GM18867 (cell line): ENCODE data around the gene GUCY2C.

Experiments
- ATAC-seq: cut with Tn5 transposase; IDR thresholded peaks from one replicate; pipeline ENCODE4 v1.9.1; 2021; ENCODE audit warnings: mild to moderate bottlenecking, moderate library complexity; ENCODE audit not compliant: unreplicated experiment

GUCY2C gene

GRCh38 chr12:14629832-14630710 lies 66.3 kb downstream of the GUCY2C start:
- ATAC-seq, result peak; percentile 100

- no peak for ATAC-seq
Observed at GRCh38 chr12:14628771-14629170, 67.6 kb downstream of the GUCY2C start.

- ATAC-seq, result peak; percentile 88
Observed at GRCh38 chr12:14621826-14622225, 74.6 kb downstream of the GUCY2C start.

DNA sequence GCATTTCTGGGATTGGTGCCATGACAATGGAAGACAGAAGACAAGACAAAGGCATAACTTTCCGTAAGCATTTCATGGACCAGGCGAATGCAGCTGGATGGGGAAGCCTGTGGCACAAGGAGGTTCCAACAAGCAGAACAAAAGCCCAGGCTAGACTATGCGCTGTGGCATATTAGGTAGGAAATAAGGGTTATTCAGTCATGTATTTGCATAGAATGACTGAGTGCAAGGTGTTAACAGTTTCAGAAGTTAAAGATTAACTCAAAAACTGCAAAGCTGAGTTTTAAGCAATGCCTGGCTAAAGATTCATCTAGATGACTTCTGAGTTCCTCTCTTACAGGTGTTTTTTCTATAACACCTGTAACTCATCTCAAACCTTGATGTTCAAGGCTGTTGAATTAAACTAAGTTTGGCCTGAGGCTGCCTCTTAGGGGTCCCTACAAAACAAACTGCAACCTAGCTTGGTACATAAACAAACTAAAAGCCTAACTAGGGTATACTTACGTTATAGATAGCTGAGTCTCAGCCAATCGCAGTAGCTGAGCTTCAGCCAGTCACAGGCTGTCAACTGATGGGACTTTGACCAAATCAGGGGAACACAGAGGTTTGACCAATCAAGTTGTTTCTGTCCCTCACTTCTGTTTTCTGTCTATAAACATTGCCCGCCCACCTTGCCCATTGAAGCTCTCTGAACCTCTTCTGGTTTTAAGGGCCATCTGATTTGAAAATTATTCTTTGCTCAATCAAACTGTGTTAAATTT lies 76.5 kb downstream of the GUCY2C start:
- ATAC-seq, result peak; percentile 62

GRCh38 chr12:14618983-14619382 lies 77.4 kb downstream of the GUCY2C start:
- ATAC-seq, result no peak

DNA sequence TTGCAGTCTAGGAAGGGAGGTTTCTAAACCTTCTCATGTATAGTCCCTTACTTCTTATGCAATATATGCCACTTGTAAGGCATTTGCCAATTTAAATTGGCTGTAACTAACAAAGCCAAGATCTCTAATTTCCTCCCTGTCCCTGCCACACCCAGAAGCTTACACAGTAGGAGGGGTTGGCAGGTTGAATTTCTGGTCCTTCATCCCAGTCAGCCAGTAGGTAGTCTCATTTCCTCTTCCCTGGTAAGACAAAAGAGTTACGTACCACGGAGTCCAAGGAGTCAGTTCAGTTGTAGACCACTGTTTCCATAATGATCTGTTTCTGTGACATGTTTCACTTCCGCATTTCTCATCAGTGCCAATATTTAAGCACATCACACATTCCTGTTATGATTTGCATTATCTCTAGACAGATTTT lies 81.7 kb downstream of the GUCY2C start:
- peak; percentile 46 for ATAC-seq

DNA sequence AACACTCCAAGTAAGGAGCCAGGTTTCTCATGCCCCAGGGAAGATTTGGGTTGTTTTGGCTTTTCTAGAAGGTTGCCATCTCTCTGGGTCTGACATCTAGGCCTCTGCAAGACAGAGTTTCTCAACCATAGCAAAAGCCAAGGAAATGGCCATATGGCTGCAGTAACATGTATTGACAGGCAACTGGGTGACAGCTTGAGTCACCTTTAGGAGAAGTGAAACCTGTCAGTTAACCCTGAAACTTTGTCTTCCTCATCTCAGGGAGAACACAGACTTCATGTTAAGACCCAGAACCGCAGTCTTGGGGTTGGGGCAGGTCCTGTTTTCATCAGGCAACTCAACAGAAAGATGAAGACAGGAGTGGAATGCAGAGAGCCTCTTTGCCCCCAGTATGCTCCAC lies 82.7 kb downstream of the GUCY2C start:
- peak; percentile 98 for ATAC-seq

GRCh38 chr12:14612898-14613445 lies 83.4 kb downstream of the GUCY2C start:
- ATAC-seq, result no peak

- ATAC-seq, result no peak
Observed at GRCh38 chr12:14612250-14612649, 84.1 kb downstream of the GUCY2C start.

- no peak for ATAC-seq
Observed at GRCh38 chr12:14611640-14612203, 84.7 kb downstream of the GUCY2C start.

GRCh38 chr12:14607568-14607967 lies 88.8 kb downstream of the GUCY2C start:
- ATAC-seq, result no peak

- no peak for ATAC-seq
Observed at GRCh38 chr12:14605401-14605989, 90.9 kb downstream of the GUCY2C start.

DNA sequence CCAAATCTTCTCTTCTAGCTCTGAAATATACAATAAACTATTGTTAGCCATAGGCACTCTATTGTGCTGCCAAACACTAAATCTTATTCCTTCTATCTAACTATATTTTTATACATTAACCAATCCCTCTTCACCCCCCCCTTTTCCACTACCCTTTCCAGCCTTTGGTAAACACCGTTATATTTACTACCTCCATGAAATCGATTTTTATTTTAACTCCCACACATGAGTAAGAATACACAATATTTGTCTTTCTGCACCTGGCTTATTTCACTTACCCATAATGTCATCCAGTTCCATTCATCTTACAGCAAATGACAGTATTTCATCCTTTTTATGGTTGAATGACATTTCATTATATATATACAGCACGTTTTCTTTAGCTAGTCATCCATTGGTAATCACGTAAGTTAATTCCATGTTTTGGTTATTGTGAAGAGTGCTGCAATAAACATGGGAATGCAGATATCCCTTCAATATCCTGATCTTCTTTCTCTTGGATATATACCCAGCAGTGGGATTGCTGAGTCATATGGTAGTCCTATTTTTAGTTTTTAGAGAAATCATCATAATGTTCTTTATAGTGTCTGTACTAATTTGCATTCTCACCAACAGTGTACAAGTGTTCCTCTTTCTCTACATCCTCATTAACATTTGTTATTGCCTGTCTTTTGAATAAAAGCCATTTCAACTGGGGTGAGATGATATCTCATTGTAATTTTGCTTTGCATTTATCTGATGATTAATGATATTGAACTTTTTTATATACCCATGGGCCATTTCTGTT lies 94.5 kb downstream of the GUCY2C start:
- no peak for ATAC-seq

DNA sequence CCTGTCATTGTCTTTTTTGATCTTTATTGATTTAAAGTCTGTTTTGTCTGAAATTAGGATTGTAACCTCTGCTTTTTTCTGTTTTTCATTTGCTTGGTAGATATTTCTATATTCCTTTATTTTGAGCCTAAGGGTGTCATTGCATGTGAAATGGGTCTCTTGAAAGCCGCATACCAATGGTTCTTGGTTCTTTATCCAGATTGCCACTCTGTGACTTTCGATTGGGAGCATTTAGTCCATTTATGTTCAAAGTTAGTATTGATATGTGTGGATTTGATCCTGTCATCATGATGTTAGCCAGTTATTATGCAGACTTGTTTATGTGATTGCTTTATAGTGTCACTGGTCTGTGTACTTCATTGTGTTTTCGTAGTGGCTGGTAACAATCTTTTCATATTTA lies 98.9 kb downstream of the GUCY2C start:
- no peak for ATAC-seq

- no peak for ATAC-seq
Observed at GRCh38 chr12:14591719-14592118, 104.7 kb downstream of the GUCY2C start.

DNA sequence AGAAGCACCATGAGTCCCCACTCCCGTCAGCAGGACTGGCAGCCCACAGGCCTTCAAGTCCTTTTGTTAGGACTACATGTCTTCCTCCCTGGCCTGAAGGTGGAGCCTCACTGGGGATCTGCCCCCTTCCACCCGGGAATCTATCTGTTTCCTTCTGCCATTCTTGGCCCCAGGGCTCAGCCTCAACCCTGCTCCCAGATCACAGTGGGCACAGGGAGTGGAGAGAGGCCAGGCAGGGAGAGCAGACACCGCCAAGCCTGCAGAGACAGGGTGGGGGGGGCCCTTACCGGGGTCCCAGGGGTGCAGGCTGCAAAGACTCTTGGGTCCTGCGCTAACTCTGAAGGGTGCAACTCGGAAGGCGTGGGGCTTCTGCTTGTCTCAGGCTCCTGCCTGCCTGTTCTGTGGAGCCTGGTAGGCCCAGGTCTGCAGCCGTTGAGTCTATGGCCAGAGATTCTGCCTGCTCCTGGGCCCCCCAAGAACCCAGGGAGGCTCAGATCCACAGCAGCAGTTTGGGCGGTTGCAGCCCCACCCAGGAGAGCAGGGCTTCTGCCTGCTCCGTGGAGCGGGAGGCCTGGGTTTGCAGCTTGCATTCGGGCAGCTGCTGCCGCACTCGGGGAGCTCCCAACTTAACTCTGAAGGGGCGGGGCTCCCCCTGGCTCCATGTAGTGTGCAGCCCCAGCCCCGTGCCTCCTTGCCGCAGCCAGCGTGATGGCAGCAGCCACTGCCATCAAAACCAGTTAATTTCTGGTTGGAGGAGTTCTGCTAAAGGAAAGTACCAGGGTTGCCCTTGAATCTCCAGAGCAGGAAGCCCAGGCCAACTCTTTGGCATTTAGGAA lies 107.0 kb downstream of the GUCY2C start:
- no peak for ATAC-seq

- no peak for ATAC-seq
Observed at GRCh38 chr12:14588571-14588970, 107.8 kb downstream of the GUCY2C start.

DNA sequence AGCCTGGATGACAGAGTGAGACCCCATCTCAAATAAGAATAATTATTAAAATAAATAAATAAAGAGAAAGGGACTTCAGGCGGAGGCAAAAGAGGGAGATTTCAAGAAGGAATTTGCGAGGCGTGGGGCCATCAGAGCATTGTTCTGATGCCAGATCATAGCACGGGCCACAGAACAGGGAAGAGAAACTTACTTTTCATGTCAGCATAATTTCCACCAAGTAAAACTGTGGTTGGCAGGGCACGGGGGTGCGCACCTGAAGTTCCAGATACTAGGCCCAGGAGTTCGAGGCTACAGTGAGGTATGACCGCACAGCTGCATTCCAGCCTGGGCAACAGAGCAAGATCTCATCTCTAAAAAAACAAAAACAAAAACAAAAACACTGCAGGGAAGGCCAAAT lies 117.8 kb downstream of the GUCY2C start:
- ATAC-seq, result no peak

- ATAC-seq, result peak; percentile 87
Observed at GRCh38 chr12:14577344-14577743, 119.1 kb downstream of the GUCY2C start.
